Prostate gland (tissue), 2 donors: ENCODE data around the gene DUSP21. TPM values are rescaled to one million over a fixed set of nuclear protein-coding genes. Genes with fewer than 3 reads are reported as not detected.

ENCODE experiments used
- DNase-seq: peaks from one replicate; pipeline ENCODE4 v3.0.0-alpha.2; 2019; ENCODE audit warnings: low spot score
- H3K27ac ChIP-seq, 2 donors: fragments of 200-600 bp; sonication (generic); 2 replicates each; pipeline ENCODE4 v1.5.1; 2017 to 2019
- H3K27me3 ChIP-seq: fragments of 200-600 bp; sonication (generic); replicated peaks from 2 replicates; pipeline ENCODE4 v1.5.1; 2019; ENCODE audit not compliant: insufficient read depth
- H3K36me3 ChIP-seq, 2 donors: fragments of 200-600 bp; sonication (generic); 1 replicate in 1 of 2; 2 replicates in 1 of 2; pipeline versions ENCODE4 v1.5.1 to v1.8.1; 2017 to 2019
- H3K4me1 ChIP-seq: fragments of 200-600 bp; sonication (generic); replicated peaks from 2 replicates; pipeline ENCODE4 v1.5.1; 2019
- H3K4me3 ChIP-seq, 2 donors: fragments of 200-600 bp; sonication (generic); 2 replicates each; pipeline ENCODE4 v1.5.1; 2017 to 2019
- H3K9me3 ChIP-seq: fragments of 200-600 bp; sonication (generic); 2 replicates; pipeline ENCODE4 v1.5.1; 2017
- CTCF ChIP-seq, 4 experiments: fragments of 200-600 bp in 2 of 4; fragments of 450-650 bp in 2 of 4; sonication (generic) in 2 of 4; IDR thresholded peaks; 1 replicate in 3 of 4; 2 replicates in 1 of 4; pipeline ENCODE4 v1.5.1; 2016 to 2019; ENCODE audit warnings: antibody characterized with exemption in 4 of 4, mild to moderate bottlenecking in 2 of 4, moderate library complexity in 2 of 4
- POLR2A ChIP-seq: fragments of 450-650 bp; IDR thresholded peaks from one replicate; pipeline ENCODE4 v1.6.1; 2016; ENCODE audit warnings: antibody characterized with exemption, mild to moderate bottlenecking
- POLR2AphosphoS5 ChIP-seq: sonication (generic); formaldehyde crosslinking; IDR thresholded peaks from one replicate; pipeline ENCODE4 v1.6.1; 2017; ENCODE audit warnings: antibody characterized with exemption
- WGBS: methylation state at CpG from one replicate; pipeline ENCODE4 v1.1.5; 2018; 5-methylcytosine and 5-hydroxymethylcytosine counted together
- intact Hi-C: fragments of 100-400 bp; cut with DNase I; formaldehyde crosslinking; loops from one replicate; pipeline ENCODE4 v1.14.2; 2022
- total RNA-seq, 2 donors: library from RNA; depleted of rRNA; stranded (reverse); fragments of >200 nt; gene quantifications; one replicate each; pipeline ENCODE4 v1.1.0, GENCODE V29; 2016

DUSP21 gene
- total RNA-seq, 2 donors from 2014 or later = 5.1 TPM; not detected in 1

GRCh38 chrX:44871931-44872820 is 28.4 kb downstream of the DUSP21 start:
- 6% methylated on average over 3 of the region's 60 CpGs for WGBS
- DNase-seq = peak; percentile 10
- Histone ChIP-seq H3K36me3 (no peaks in the 10 kb centered on the region), H3K27ac (peak overlapping the region; percentile 96), H3K4me1 (no peaks in the 10 kb centered on the region), H3K9me3 (no peaks in the 10 kb centered on the region), H3K4me3 (peak overlapping the region; percentile 73 to 81), H3K27me3 (no peaks in the 10 kb centered on the region)
- intact Hi-C loops = loop anchor here (5.0 to 10.0 kb wide), 2 partner anchors 193 to 900 kb away; partner anchors contain the start of gene NDP
- TF ChIP-seq POLR2A (peak; percentile 6), POLR2AphosphoS5 (no peak)

- H3K27me3 ChIP-seq = no peaks in the 10 kb centered on the region
- TF ChIP-seq POLR2AphosphoS5 = peak; percentile 91
- no peak for TF ChIP-seq CTCF (IDR thresholded peaks at IDR 0.05)
- TF ChIP-seq POLR2A = peak; percentile 74
- 0% methylated on average over 16 of the region's 61 CpGs for WGBS
- H3K4me1 ChIP-seq = no peaks in the 10 kb centered on the region
- peak within 1 kb of the TSS; percentile 73 to 81 for H3K4me3 ChIP-seq
- peak within 1 kb of the TSS; percentile 96 for H3K27ac ChIP-seq
- peak; percentile 94 for DNase-seq
- no peaks in the 10 kb centered on the region for H3K36me3 ChIP-seq
- no peaks in the 10 kb centered on the region for H3K9me3 ChIP-seq
- intact Hi-C loops = loop anchor here (5.0 to 10.0 kb wide), 2 partner anchors 192 to 901 kb away; partner anchors contain the start of gene NDP
Measured at GRCh38 chrX:44872821-44873414, 29.1 kb downstream of the DUSP21 start, which contains the start of gene KDM6A. TSS of gene KDM6A (plus strand) at chrX:44873188. CDS start at chrX:44873552, 364 bp downstream.

GRCh38 chrX:44873415-44874276 is 29.8 kb downstream of the DUSP21 start:
- no peaks in the 10 kb centered on the region for H3K9me3 ChIP-seq
- intact Hi-C loops = loop anchor here (5.0 to 10.0 kb wide), 2 partner anchors 191 to 901 kb away; partner anchors contain the start of gene NDP
- peak overlapping the region; percentile 96 for H3K27ac ChIP-seq
- WGBS = under 1% methylated on average over 37 of the region's 99 CpGs
- H3K27me3 ChIP-seq = no peaks in the 10 kb centered on the region
- no peaks in the 10 kb centered on the region for H3K36me3 ChIP-seq
- no peaks in the 10 kb centered on the region for H3K4me1 ChIP-seq
- peak overlapping the region; percentile 73 to 81 for H3K4me3 ChIP-seq
- no peak for TF ChIP-seq CTCF (IDR thresholded peaks at IDR 0.05)
- no peak for TF ChIP-seq POLR2A
- TF ChIP-seq POLR2AphosphoS5 = no peak
- DNase-seq = peak; percentile 8

- WGBS = 0% methylated on average over 14 of the region's 14 CpGs
- Histone ChIP-seq H3K9me3 (no peaks in the 10 kb centered on the region), H3K36me3 (no peaks in the 10 kb centered on the region), H3K4me1 (no peaks in the 10 kb centered on the region), H3K27me3 (no peaks in the 10 kb centered on the region), H3K4me3 (peak overlapping the region; percentile 73 to 81), H3K27ac (peak overlapping the region; percentile 96)
- peak; percentile 18 for DNase-seq
- intact Hi-C loops = loop anchor here (5.0 to 10.0 kb wide), 2 partner anchors 190 to 902 kb away; partner anchors contain the start of gene NDP
- TF ChIP-seq POLR2AphosphoS5 = no peak
- no peak for TF ChIP-seq POLR2A
- TF ChIP-seq CTCF (IDR thresholded peaks at IDR 0.05) = no peak
Measured at GRCh38 chrX:44874420-44875184, 30.8 kb downstream of the DUSP21 start.
